HepG2 (cell line): Measurements from ENCODE around the gene C20orf96. TPM values are rescaled to one million over a fixed set of nuclear protein-coding genes. Genes with fewer than 3 reads are reported as not detected.

Experiments used
- ARNTL ChIP-seq: sonication (generic); formaldehyde crosslinking; IDR thresholded peaks from 2 replicates; pipeline ENCODE4 v1.4.0; 2020; ENCODE audit warnings: mild to moderate bottlenecking, missing genetic modification reagents
- CBFB ChIP-seq: sonication (generic); formaldehyde crosslinking; IDR thresholded peaks from 2 replicates; pipeline ENCODE4 v1.4.0; 2020; ENCODE audit warnings: missing genetic modification reagents
- CENPBD1 ChIP-seq: sonication (generic); formaldehyde crosslinking; IDR thresholded peaks from 2 replicates; pipeline ENCODE4 v1.8.0; 2022; ENCODE audit warnings: missing genetic modification reagents, low read depth, mild to moderate bottlenecking, borderline replicate concordance
- CREB3 ChIP-seq: sonication (generic); formaldehyde crosslinking; IDR thresholded peaks from 2 replicates; pipeline ENCODE4 v1.5.0; 2020; ENCODE audit warnings: missing genetic modification reagents
- ERF ChIP-seq: IDR thresholded peaks from 2 replicates; pipeline ENCODE4 v1.6.1; 2018; ENCODE audit warnings: missing biosample characterization, missing genetic modification reagents
- GZF1 ChIP-seq: sonication (generic); formaldehyde crosslinking; IDR thresholded peaks from 2 replicates; pipeline ENCODE4 v1.5.1; 2020; ENCODE audit warnings: mild to moderate bottlenecking, missing genetic modification reagents
- HOMEZ ChIP-seq: IDR thresholded peaks from 2 replicates; pipeline ENCODE4 v1.6.1; 2016; ENCODE audit warnings: low read depth
- ISL2 ChIP-seq: sonication (generic); formaldehyde crosslinking; IDR thresholded peaks from 2 replicates; pipeline ENCODE4 v1.5.0; 2020; ENCODE audit warnings: missing genetic modification reagents
- KDM5A ChIP-seq: fragments of 200-600 bp; sonication (generic); IDR thresholded peaks from 2 replicates; pipeline ENCODE4 v1.7.0; 2018; ENCODE audit warnings: antibody characterized with exemption, mild to moderate bottlenecking, low read length, borderline replicate concordance
- KLF16 ChIP-seq, 2 experiments: sonication (generic) in 1 of 2; formaldehyde crosslinking in 1 of 2; IDR thresholded peaks; 2 replicates each; pipeline versions ENCODE4 v1.6.1 to v1.8.0; 2016 to 2023; ENCODE audit warnings: missing genetic modification reagents in 2 of 2, missing compliant biosample characterization in 1 of 2
- MLX ChIP-seq: IDR thresholded peaks from 2 replicates; pipeline ENCODE4 v1.6.1; 2016
- NONO ChIP-seq, 2 experiments: fragments of 450-650 bp in 1 of 2; sonication (generic) in 1 of 2; formaldehyde crosslinking in 1 of 2; IDR thresholded peaks in 1 of 2; conservative IDR thresholded peaks in 1 of 2; 2 replicates each; pipeline versions ENCODE4 v1.6.1 to v1.8.0; 2017 to 2022; ENCODE audit warnings: mild to moderate bottlenecking in 1 of 2, missing genetic modification reagents in 1 of 2, moderate library complexity in 1 of 2
- SMC3 ChIP-seq: IDR thresholded peaks from 2 replicates; pipeline ENCODE4 v1.6.1; 2011; ENCODE audit warnings: low read length, improper control_type of control experiment
- SYNCRIP ChIP-seq: fragments of 200-400 bp; formaldehyde crosslinking; IDR thresholded peaks from 2 replicates; pipeline ENCODE4 v1.6.1; 2018; ENCODE audit warnings: mild to moderate bottlenecking, low read depth, low read length; ENCODE audit not compliant: insufficient read depth
- TBP ChIP-seq: sonication (generic); formaldehyde crosslinking; IDR thresholded peaks from 2 replicates; pipeline ENCODE4 v1.5.0; 2020; ENCODE audit warnings: missing genetic modification reagents
- TP53 ChIP-seq: sonication (generic); formaldehyde crosslinking; conservative IDR thresholded peaks from 2 replicates; pipeline ENCODE4 v1.4.0; 2020; ENCODE audit warnings: missing genetic modification reagents
- ZBTB49 ChIP-seq: sonication (generic); formaldehyde crosslinking; IDR thresholded peaks from 2 replicates; pipeline ENCODE4 v1.4.0; 2020; ENCODE audit warnings: missing genetic modification reagents, borderline replicate concordance
- ZBTB8A ChIP-seq: sonication (generic); formaldehyde crosslinking; IDR thresholded peaks from 2 replicates; pipeline ENCODE4 v1.4.0; 2020; ENCODE audit warnings: mild to moderate bottlenecking, low read depth, missing genetic modification reagents, borderline replicate concordance
- ZFP37 ChIP-seq: sonication (generic); formaldehyde crosslinking; IDR thresholded peaks from 2 replicates; pipeline ENCODE4 v1.4.0; 2020; ENCODE audit warnings: missing genetic modification reagents, borderline replicate concordance
- ZNF510 ChIP-seq: sonication (generic); formaldehyde crosslinking; IDR thresholded peaks from 2 replicates; pipeline ENCODE4 v1.4.0; 2020; ENCODE audit warnings: low read depth, mild to moderate bottlenecking, missing genetic modification reagents
- ZNF691 ChIP-seq: sonication (generic); formaldehyde crosslinking; IDR thresholded peaks from 2 replicates; pipeline ENCODE4 v1.4.0; 2020; ENCODE audit warnings: missing genetic modification reagents, low read depth, mild to moderate bottlenecking, borderline replicate concordance
- ZNF790 ChIP-seq: sonication (generic); formaldehyde crosslinking; IDR thresholded peaks from 2 replicates; pipeline ENCODE4 v1.8.0; 2022; ENCODE audit warnings: missing genetic modification reagents, mild to moderate bottlenecking, borderline replicate concordance
- ZSCAN20 ChIP-seq: sonication (generic); formaldehyde crosslinking; IDR thresholded peaks from 2 replicates; pipeline ENCODE4 v1.4.0; 2020; ENCODE audit warnings: missing genetic modification reagents, mild to moderate bottlenecking, borderline replicate concordance
- polyA plus RNA-seq, 8 experiments: library from polyadenylated mRNA; depleted of rRNA in 3 of 8; stranded (reverse) in 7 of 8; unstranded in 1 of 8; fragments of >200 nt; fragmentation: Illumina TruSeq in 4 of 8; extraction: Trizol in 4 of 8; gene quantifications; 2 replicates each; pipeline versions ENCODE4 v1.2.1 to v1.2.3, GENCODE V29; 2011 to 2016; ENCODE audit warnings: low read depth in 4 of 8, missing spikeins in 1 of 8, mixed read lengths in 1 of 8; ENCODE audit not compliant: insufficient read depth in 1 of 8
- total RNA-seq, 5 experiments: library from RNA; depleted of rRNA; stranded (reverse); fragments of >200 nt; fragmentation: Illumina TruSeq; extraction: Trizol; gene quantifications; 2 replicates each; pipeline ENCODE4 v1.2.3, GENCODE V29; 2016; ENCODE audit warnings: low read depth in 1 of 5

The C20orf96 gene
- total and polyA plus RNA-seq, 2 of the 13 experiments (the other 11 are each of a cell fraction or from before 2014, with no cell fraction given): 3.8 to 20.6 TPM

GRCh38 chr20:309306-309840, 18.8 kb upstream of the C20orf96 start (continued):
- TF ChIP-seq ARNTL (no peak), KLF16 (CRISPR knock-in tag; IDR thresholded peaks at IDR 0.05) (peak in 1 of 2 experiments; percentile 48; a peak in 1 of 4 replicates), ZNF790 (no peak), ZBTB8A (CRISPR knock-in tag) (no peak), KDM5A (no peak), ZSCAN20 (0 out of 2 replicates have a peak, but pooled peaks have one; percentile 29), CENPBD1 (no peak), ZBTB49 (0 out of 2 replicates have a peak, but pooled peaks have one; percentile 13), ZFP37 (CRISPR knock-in tag) (peak; percentile 53; the same call in 1 of the 2 replicates), ZNF510 (CRISPR knock-in tag) (no peak; the same call in 1 of the 2 replicates), ZNF691 (CRISPR knock-in tag) (no peak), TBP (CRISPR knock-in tag) (0 out of 2 replicates have a peak, but pooled peaks have one; percentile 61), GZF1 (CRISPR knock-in tag) (no peak), NONO (IDR thresholded peaks at IDR 0.05) (no peak), NONO (CRISPR knock-in tag; conservative IDR thresholded peaks at IDR 0.05) (no peak), SYNCRIP (no peak), HOMEZ (no peak), SMC3 (peak; percentile 3; the same call in 1 of the 2 replicates), TP53 (0 out of 2 replicates have a peak, but pooled peaks have one; percentile 74), CBFB (CRISPR knock-in tag) (no peak), ERF (CRISPR knock-in tag) (peak; percentile 17; the same call in 1 of the 2 replicates), MLX (no peak), ISL2 (no peak), CREB3 (CRISPR knock-in tag) (no peak)
